H1 (cell line): ENCODE measurements around the gene SH3BP5. TPM values are rescaled to one million over a fixed set of nuclear protein-coding genes. Genes with fewer than 3 reads are reported as not detected.

Experiments
- ATF2 ChIP-seq: IDR thresholded peaks from 2 replicates; pipeline ENCODE4 v1.6.1; 2012; ENCODE audit warnings: low read length, inconsistent platforms
- polyA plus RNA-seq, 7 experiments: library from polyadenylated mRNA; depleted of rRNA in 3 of 7; stranded (reverse) in 5 of 7; unstranded in 2 of 7; fragments of >200 nt in 5 of 7; fragments of 200-250 nt in 2 of 7; gene quantifications; 1 replicate in 5 of 7; 2 replicates in 1 of 7; 4 replicates in 1 of 7; pipeline versions ENCODE4 v1.2.1 to v1.2.3, GENCODE V29; 2011 to 2013; ENCODE audit warnings: missing spikeins in 2 of 7, mixed read lengths in 2 of 7
- total RNA-seq: library from RNA; stranded (reverse); fragmentation: NEBNext Ultra II Directional; extraction: Animal tissue kit (Norgen Biotek cat#: 25700); gene quantifications from 2 replicates; pipeline ENCODE4 v1.2.1, GENCODE V29; 2021

Gene SH3BP5
- total and polyA plus RNA-seq, 2 of the 8 experiments (the other 6 are each of a cell fraction or from before 2014, with no cell fraction given), result 7.1 to 9.7 TPM

GRCh38 chr3:15333956-15334263, 1.5 kb upstream of the SH3BP5 start (continued):
- no peak for TF ChIP-seq ATF2
- TF ChIP-seq, all 59 proteins: peak for 0
